Measurements from ENCODE around the gene CCDC88B. TPM values are rescaled to one million over a fixed set of nuclear protein-coding genes. Genes with fewer than 3 reads are reported as not detected.

CCDC88B gene
- total RNA-seq, 1 experiment from 2014 or later = 7.6 TPM

- H3K4me1 Mint-ChIP-seq (ENCODE audit: low read depth, unreplicated experiment) = peaks cover 12% of the 10 kb centered on the region
- no peaks in the 10 kb centered on the region for H3K36me3 Mint-ChIP-seq (ENCODE audit: insufficient read depth, unreplicated experiment)
- no peak overlapping the region for H3K4me3 Mint-ChIP-seq (ENCODE audit: low read depth, unreplicated experiment)
- H3K27me3 Mint-ChIP-seq (ENCODE audit: unreplicated experiment) = peaks cover 93% of the 10 kb centered on the region
- intact Hi-C loops (cut with micrococcal nuclease; ENCODE audit: unreplicated experiment) = no loop called here
- H3K27ac Mint-ChIP-seq (ENCODE audit: unreplicated experiment) = no peak overlapping the region
- BruUV-seq (replicated peaks) = no TSS peak
- no peak for TF ChIP-seq CTCF (IDR thresholded peaks at IDR 0.05; ENCODE audit: unreplicated experiment)
- no peak for DNase-seq
- H3K9me3 Mint-ChIP-seq (ENCODE audit: low read depth, unreplicated experiment) = peaks cover 2% of the 10 kb centered on the region
- CTCF ChIA-PET = no interaction called here
Measured at GRCh38 chr11:64389851-64390250, 49.8 kb downstream of the CCDC88B start.

DNA sequence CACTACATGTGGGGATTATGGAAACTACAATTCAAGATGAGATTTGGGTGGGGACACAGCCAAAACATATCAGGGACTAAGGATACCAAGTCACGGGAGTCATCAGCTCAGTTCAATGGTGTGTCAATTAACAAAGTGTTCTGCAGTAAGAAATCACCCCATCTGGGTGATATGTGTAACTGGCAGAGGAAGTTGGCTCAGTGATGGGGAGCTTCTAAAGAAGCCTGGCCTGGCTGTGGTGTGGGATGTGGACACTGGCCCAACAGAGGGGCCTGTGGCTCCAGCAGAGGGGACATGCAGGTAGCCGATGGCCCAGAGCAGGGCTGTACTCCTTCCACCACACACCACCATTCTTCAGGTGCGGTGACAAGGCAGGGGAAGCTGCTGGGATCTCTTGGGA lies 50.6 kb downstream of the CCDC88B start:
- Mint-ChIP-seq H3K27me3 (ENCODE audit: unreplicated experiment) (peaks cover 95% of the 10 kb centered on the region), H3K27ac (ENCODE audit: unreplicated experiment) (no peak overlapping the region), H3K36me3 (ENCODE audit: insufficient read depth, unreplicated experiment) (no peaks in the 10 kb centered on the region), H3K4me1 (ENCODE audit: low read depth, unreplicated experiment) (peaks cover 12% of the 10 kb centered on the region), H3K4me3 (ENCODE audit: low read depth, unreplicated experiment) (no peak overlapping the region), H3K9me3 (ENCODE audit: low read depth, unreplicated experiment) (peaks cover 2% of the 10 kb centered on the region)
- CTCF ChIA-PET = no interaction called here
- BruUV-seq (replicated peaks) = no TSS peak
- no peak for DNase-seq
- intact Hi-C loops (cut with micrococcal nuclease; ENCODE audit: unreplicated experiment) = no loop called here
- TF ChIP-seq CTCF (IDR thresholded peaks at IDR 0.05; ENCODE audit: unreplicated experiment) = no peak

GRCh38 chr11:64391839-64392238 lies 51.8 kb downstream of the CCDC88B start:
- Mint-ChIP-seq H3K9me3 (ENCODE audit: low read depth, unreplicated experiment) (peaks cover 2% of the 10 kb centered on the region), H3K36me3 (ENCODE audit: insufficient read depth, unreplicated experiment) (no peaks in the 10 kb centered on the region), H3K4me3 (ENCODE audit: low read depth, unreplicated experiment) (no peak overlapping the region), H3K27me3 (ENCODE audit: unreplicated experiment) (peaks cover 95% of the 10 kb centered on the region), H3K4me1 (ENCODE audit: low read depth, unreplicated experiment) (peaks cover 4% of the 10 kb centered on the region), H3K27ac (ENCODE audit: unreplicated experiment) (no peak overlapping the region)
- TF ChIP-seq CTCF (IDR thresholded peaks at IDR 0.05; ENCODE audit: unreplicated experiment) = no peak
- intact Hi-C loops (cut with micrococcal nuclease; ENCODE audit: unreplicated experiment) = no loop called here
- no TSS peak for BruUV-seq (replicated peaks)
- CTCF ChIA-PET = no interaction called here
- DNase-seq = no peak

DNA sequence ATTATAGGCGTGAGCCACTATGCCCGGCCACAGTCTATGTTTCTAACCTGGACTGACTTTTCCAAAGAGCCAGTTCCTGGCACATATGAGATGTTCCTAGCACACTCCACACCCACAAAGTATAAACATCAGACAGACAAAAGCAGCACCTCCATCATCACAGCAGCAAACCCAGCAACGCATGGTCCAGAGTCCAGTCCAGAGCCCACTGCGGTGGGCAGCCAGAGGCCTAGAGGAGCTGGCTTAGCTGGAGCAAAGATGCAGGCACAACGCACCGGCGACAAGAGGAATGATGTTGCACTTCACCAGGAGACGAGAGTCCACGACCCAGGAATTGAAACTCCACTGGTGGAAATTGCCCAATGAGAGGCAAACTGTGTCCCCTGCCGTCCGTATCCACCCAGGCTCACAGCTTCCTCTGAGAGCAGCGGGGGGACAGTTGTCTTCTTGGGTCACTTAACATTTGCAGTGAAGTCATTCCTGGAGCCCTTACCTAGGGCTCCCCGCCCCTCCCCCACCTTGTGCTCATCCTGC lies 55.6 kb downstream of the CCDC88B start:
- no TSS peak for BruUV-seq (replicated peaks)
- CTCF ChIA-PET = interaction anchor here (1.5 kb wide), 1 partner anchor 18 kb away, joined by 3 read pairs; no protein-coding TSS in a partner anchor
- intact Hi-C loops (cut with micrococcal nuclease; ENCODE audit: unreplicated experiment) = no loop called here
- no peak overlapping the region for H3K4me3 Mint-ChIP-seq (ENCODE audit: low read depth, unreplicated experiment)
- peaks cover 2% of the 10 kb centered on the region for H3K9me3 Mint-ChIP-seq (ENCODE audit: low read depth, unreplicated experiment)
- H3K36me3 Mint-ChIP-seq (ENCODE audit: insufficient read depth, unreplicated experiment) = no peaks in the 10 kb centered on the region
- peaks cover 83% of the 10 kb centered on the region for H3K27me3 Mint-ChIP-seq (ENCODE audit: unreplicated experiment)
- no peak for TF ChIP-seq CTCF (IDR thresholded peaks at IDR 0.05; ENCODE audit: unreplicated experiment)
- no peak overlapping the region for H3K27ac Mint-ChIP-seq (ENCODE audit: unreplicated experiment)
- no peak for DNase-seq
- peaks cover 10% of the 10 kb centered on the region for H3K4me1 Mint-ChIP-seq (ENCODE audit: low read depth, unreplicated experiment)

Data from Calu3 (cell line).